Heart left ventricle (tissue), 13 donors: ENCODE results near the gene YPEL5.

Source experiments
- CTCF ChIP-seq, 12 donors: fragments of 200-600 bp; sonication (generic) in 4 of 12; IDR thresholded peaks; one replicate each; pipeline versions ENCODE4 v1.5.0 to v1.8.0; 2018 to 2022; ENCODE audit warnings: antibody characterized with exemption in 12 of 12, mild to moderate bottlenecking in 5 of 12
- POLR2A ChIP-seq, 2 donors: fragments of 450-650 bp; IDR thresholded peaks; one replicate each; pipeline ENCODE4 v1.6.1; 2017; ENCODE audit warnings: antibody characterized with exemption in 2 of 2, mild to moderate bottlenecking in 2 of 2, moderate library complexity in 2 of 2
- donor health status: ischemic (EF 13 %, LVEDD 7.1; RV severe dilation, severe dysfunction).
- donor health status: DM: no; HTN: yes; CAD: no.
- donor health status: DM: no; HTN: no; CAD: no.
- donor health status: ischemic (EF 25% LVEDD 6.9; RV normal size, moderate dysfunction).
- donor health status: ischemic (EF 25% LVEDD 5.7; RV mildly dilated, moderate dysfunction).
- donor health status: ischemic (EF 35%, LVEDD 5.7; RV mildly dilated, moderate dysfunction).
- donor health status: nonischemic (EF 11% LVEDD 7.7; RV severe dilation, severe dysfunction).
- donor health status: DM: yes; HTN: yes; CAD: no.
- donor health status: PGD.
- donor health status: ischemic (EF 29% LVEDD 5.4; RV normal size, mild dysfunction).
- donor health status: nonischemic (EF 23%, LVEDD 6.1; RV moderate dilation, normal function).

GRCh38 chr2:30150786-30151185, 4.0 kb downstream of the YPEL5 start:
- TF ChIP-seq CTCF (IDR thresholded peaks at IDR 0.05) (no peak), POLR2A (IDR thresholded peaks at IDR 0.05) (no peak)
